ENCODE measurements around the gene HECW1.
"Not testable (repeated sequence)": the region's sequence is repeated elsewhere in the genome, so short reads cannot be mapped to it uniquely, and the experiment has no call there.

The HECW1 gene

GRCh38 chr7:43588477-43589132, 476.2 kb downstream of the HECW1 start:
- DNase-seq, result no peak

- DNase-seq, result no peak
Measured at GRCh38 chr7:43589133-43589478, 476.7 kb downstream of the HECW1 start.

GRCh38 chr7:43589728-43590127, 477.3 kb downstream of the HECW1 start:
- DNase-seq, result no peak

GRCh38 chr7:43590862-43591557, 478.6 kb downstream of the HECW1 start:
- no peak for DNase-seq

GRCh38 chr7:43591558-43592180, 479.2 kb downstream of the HECW1 start:
- DNase-seq, result no peak

- DNase-seq, result no peak
Measured at GRCh38 chr7:43592326-43592725, 479.9 kb downstream of the HECW1 start.

- no peak for DNase-seq
Measured at GRCh38 chr7:43593010-43593409, 480.6 kb downstream of the HECW1 start.

- no peak for DNase-seq
Measured at GRCh38 chr7:43594020-43594419, 481.6 kb downstream of the HECW1 start.

GRCh38 chr7:43596426-43596825, 484.0 kb downstream of the HECW1 start:
- DNase-seq, result not testable (repeated sequence)

GRCh38 chr7:43600056-43600455, 487.6 kb downstream of the HECW1 start:
- DNase-seq, result no peak

- DNase-seq, result no peak
Measured at GRCh38 chr7:43602256-43602655, 489.8 kb downstream of the HECW1 start.

- DNase-seq, result no peak
Measured at GRCh38 chr7:43604251-43604650, 491.8 kb downstream of the HECW1 start.

GRCh38 chr7:43609097-43609496, 496.6 kb downstream of the HECW1 start:
- DNase-seq, result no peak

- no peak for DNase-seq
Measured at GRCh38 chr7:43612128-43612527, 499.7 kb downstream of the HECW1 start.

GRCh38 chr7:43612599-43613589, 500.4 kb downstream of the HECW1 start:
- DNase-seq, result no peak

Data from CD4-positive, alpha-beta T cell treated with Interleukin-1 beta for 1 hour (primary cell).